Panc1 (cell line): Measurements from ENCODE around the gene CLCN4.

Experiments
- CTCF ChIP-seq: fragments of 450-650 bp; IDR thresholded peaks from 2 replicates; pipeline ENCODE4 v1.5.1; 2017; ENCODE audit warnings: mild to moderate bottlenecking
- POLR2AphosphoS5 ChIP-seq: IDR thresholded peaks from 2 replicates; pipeline ENCODE4 v1.6.1; 2012; ENCODE audit warnings: mild to moderate bottlenecking, low read depth, low read length, moderate library complexity
- REST ChIP-seq, 2 experiments: IDR thresholded peaks; 2 replicates each; pipeline ENCODE4 v1.6.1; 2011 to 2012; ENCODE audit warnings: low read depth in 2 of 2, control low read depth in 1 of 2, low read length in 1 of 2, mild to moderate bottlenecking in 1 of 2, moderate library complexity in 1 of 2; ENCODE audit not compliant: insufficient read depth in 1 of 2

GRCh38 chrX:10193587-10193986 is 36.8 kb downstream of the CLCN4 start:
- TF ChIP-seq CTCF (no peak), POLR2AphosphoS5 (no peak), REST (IDR thresholded peaks at IDR 0.05; ENCODE audit: insufficient read depth in 1 of 2, low read depth in 2 of 2, low read length in 1 of 2) (no peak)
